Heart left ventricle (tissue), 13 donors: ENCODE measurements around the gene TIMM8B.

ENCODE experiments used
- CTCF ChIP-seq, 12 donors: fragments of 200-600 bp; sonication (generic) in 4 of 12; IDR thresholded peaks; one replicate each; pipeline versions ENCODE4 v1.5.0 to v1.8.0; 2018 to 2022; ENCODE audit warnings: antibody characterized with exemption in 12 of 12, mild to moderate bottlenecking in 5 of 12
- POLR2A ChIP-seq, 2 donors: fragments of 450-650 bp; IDR thresholded peaks; one replicate each; pipeline ENCODE4 v1.6.1; 2017; ENCODE audit warnings: antibody characterized with exemption in 2 of 2, mild to moderate bottlenecking in 2 of 2, moderate library complexity in 2 of 2
- donor health status: ischemic (EF 13 %, LVEDD 7.1; RV severe dilation, severe dysfunction).
- donor health status: DM: no; HTN: yes; CAD: no.
- donor health status: DM: no; HTN: no; CAD: no.
- donor health status: ischemic (EF 25% LVEDD 6.9; RV normal size, moderate dysfunction).
- donor health status: ischemic (EF 25% LVEDD 5.7; RV mildly dilated, moderate dysfunction).
- donor health status: ischemic (EF 35%, LVEDD 5.7; RV mildly dilated, moderate dysfunction).
- donor health status: nonischemic (EF 11% LVEDD 7.7; RV severe dilation, severe dysfunction).
- donor health status: DM: yes; HTN: yes; CAD: no.
- donor health status: PGD.
- donor health status: ischemic (EF 29% LVEDD 5.4; RV normal size, mild dysfunction).
- donor health status: nonischemic (EF 23%, LVEDD 6.1; RV moderate dilation, normal function).

- peak in 1 of 2 donors; percentile 39 for TF ChIP-seq POLR2A (IDR thresholded peaks at IDR 0.05)
- no peak for TF ChIP-seq CTCF (IDR thresholded peaks at IDR 0.05)
These were observed 3.8 kb downstream of the TIMM8B start for GRCh38 chr11:112082729-112083128.
